Frontal cortex (tissue), 4 donors: ENCODE data around the gene KIAA1328. TPM values are rescaled to one million over a fixed set of nuclear protein-coding genes. Genes with fewer than 3 reads are reported as not detected.

Source experiments
- DNase-seq, 2 donors: peaks; one replicate each; pipeline ENCODE4 v3.0.0; 2012; ENCODE audit warnings: low spot score in 2 of 2
- FAIRE-seq: peaks from 2 replicates; lab custom pipeline; 2012; peaks lifted over from hg19 to GRCh38; lab: Jason Lieb, UNC
- total RNA-seq: library from RNA; depleted of rRNA; stranded (reverse); fragments of >200 nt; gene quantifications from one replicate; pipeline ENCODE4 v1.2.3, GENCODE V29; 2014
- donor health status: control.
- donor health status: control.
- donor health status: control.

Gene KIAA1328
- total RNA-seq, 1 donor from 2014 or later, result 20.4 TPM

GRCh38 chr18:37242826-37243560, 414.1 kb downstream of the KIAA1328 start:
- FAIRE-seq (no peak), DNase-seq (no peak)

GRCh38 chr18:37243741-37244140, 414.8 kb downstream of the KIAA1328 start:
- no peak for FAIRE-seq
- no peak for DNase-seq

- no peak for FAIRE-seq
- no peak for DNase-seq
These were observed 415.7 kb downstream of the KIAA1328 start for GRCh38 chr18:37244618-37245017.

- FAIRE-seq (no peak), DNase-seq (no peak)
These were observed 417.9 kb downstream of the KIAA1328 start for GRCh38 chr18:37246779-37247340.

GRCh38 chr18:37247497-37248161, 418.7 kb downstream of the KIAA1328 start:
- no peak for FAIRE-seq
- no peak for DNase-seq

- no peak for FAIRE-seq
- no peak for DNase-seq
These were observed 419.4 kb downstream of the KIAA1328 start for GRCh38 chr18:37248281-37248680.

- FAIRE-seq, result no peak
These were observed 420.4 kb downstream of the KIAA1328 start for GRCh38 chr18:37249171-37249886.

GRCh38 chr18:37249895-37250618, 421.1 kb downstream of the KIAA1328 start:
- no peak for DNase-seq
- FAIRE-seq, result no peak

More at GRCh38 chr18:37249171-37249886, 420.4 kb downstream of the KIAA1328 start:
- no peak for DNase-seq

DNA sequence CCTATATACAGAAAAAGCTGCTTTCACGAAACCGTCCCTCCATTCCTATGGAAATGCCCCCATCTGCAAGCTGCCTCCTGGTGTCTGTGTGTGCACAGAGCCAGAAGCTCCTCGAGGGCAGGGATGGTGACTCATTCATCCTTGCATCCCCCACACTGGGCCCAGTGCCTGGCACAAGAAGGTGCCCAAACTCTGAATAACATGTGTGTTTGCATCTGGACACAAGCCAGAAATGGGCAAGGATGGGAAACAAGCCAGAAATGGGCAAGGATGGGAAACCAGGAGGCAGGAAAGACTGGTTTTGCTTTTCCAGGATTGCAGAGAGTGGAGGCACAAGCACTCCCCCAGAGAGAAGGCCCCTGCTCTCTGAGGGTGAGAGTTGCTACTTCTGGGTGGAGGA, 422.8 kb downstream of the KIAA1328 start:
- DNase-seq (no peak), FAIRE-seq (no peak)

GRCh38 chr18:37252342-37252741, 423.4 kb downstream of the KIAA1328 start:
- FAIRE-seq, result no peak
- DNase-seq, result no peak

- FAIRE-seq, result no peak
- DNase-seq, result no peak
These were observed 424.0 kb downstream of the KIAA1328 start for GRCh38 chr18:37252854-37253393.

- FAIRE-seq (no peak), DNase-seq (peak; percentile 59 to 70)
These were observed 424.7 kb downstream of the KIAA1328 start for GRCh38 chr18:37253394-37254235.

- no peak for FAIRE-seq
- DNase-seq, result no peak
These were observed 425.4 kb downstream of the KIAA1328 start for GRCh38 chr18:37254236-37254754.

GRCh38 chr18:37254973-37255372, 426.0 kb downstream of the KIAA1328 start:
- DNase-seq (no peak), FAIRE-seq (no peak)

DNA sequence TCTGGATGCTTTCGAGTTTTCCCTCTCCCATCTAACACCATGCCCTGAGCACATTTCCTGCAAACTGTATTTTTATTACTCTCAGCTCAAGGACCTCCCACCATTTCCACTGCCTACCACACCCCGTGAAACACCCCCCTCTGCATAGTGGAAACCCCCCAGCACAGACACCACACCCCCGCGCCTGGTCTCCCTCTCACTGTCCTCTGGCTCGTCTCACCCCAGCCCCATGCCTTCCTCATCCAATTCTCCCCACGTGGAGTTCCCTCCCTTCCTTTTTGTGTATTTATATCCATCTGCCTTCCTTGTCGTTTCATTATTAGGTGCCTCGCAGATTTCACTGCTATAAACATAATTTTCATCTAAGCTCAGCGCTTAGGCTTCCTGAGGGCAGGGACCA, 429.2 kb downstream of the KIAA1328 start:
- FAIRE-seq (no peak), DNase-seq (no peak)

GRCh38 chr18:37258819-37259218, 429.9 kb downstream of the KIAA1328 start:
- DNase-seq, result no peak
- no peak for FAIRE-seq

GRCh38 chr18:37259711-37260110, 430.8 kb downstream of the KIAA1328 start:
- no peak for DNase-seq
- FAIRE-seq, result no peak

DNA sequence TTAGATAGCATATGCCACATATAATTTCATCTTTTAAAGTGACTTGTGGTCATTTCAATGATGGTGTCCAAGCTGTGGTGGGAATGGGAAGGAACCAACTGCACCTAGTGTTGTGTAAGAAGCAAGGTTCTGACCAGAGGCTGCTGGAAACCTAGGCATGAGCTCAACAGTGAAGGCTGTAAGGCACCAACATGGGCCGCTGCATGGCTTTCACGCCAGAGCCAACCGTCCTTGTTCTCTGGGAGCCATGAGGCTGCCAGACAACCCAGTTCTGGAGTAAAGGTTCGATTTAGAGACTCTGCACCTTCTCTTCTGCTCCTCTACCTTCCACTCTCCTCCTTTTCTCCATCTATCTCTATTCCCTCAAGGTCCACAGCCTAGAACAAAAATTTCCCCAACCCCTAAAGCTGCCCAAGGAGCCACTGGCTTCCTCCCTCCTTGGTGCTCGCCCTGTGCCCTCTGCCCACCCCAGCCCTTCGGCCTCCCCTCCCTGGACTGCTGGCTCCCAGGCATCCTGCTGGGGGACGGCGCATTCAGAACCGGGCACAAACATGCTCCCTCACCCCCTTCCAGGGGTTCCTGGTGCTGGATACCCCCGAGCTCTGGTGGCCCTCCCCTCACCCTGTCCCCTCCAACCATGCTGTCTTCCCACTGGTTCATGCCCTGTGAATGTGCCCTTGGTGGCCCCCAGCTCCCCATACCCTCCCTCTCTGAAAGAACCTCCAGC, 431.6 kb downstream of the KIAA1328 start:
- DNase-seq (no peak), FAIRE-seq (no peak)
